IMR-90 (cell line): ENCODE results near the gene BICD1. TPM values are rescaled to one million over a fixed set of nuclear protein-coding genes. Genes with fewer than 3 reads are reported as not detected.

Experiments
- ATAC-seq: fragments of 200-7000 bp; cut with Tn5 transposase; 2 replicates; pipeline ENCODE4 v1.9.1; 2020; ENCODE audit warnings: low read depth, mild to moderate bottlenecking, moderate library complexity
- BruUV-seq: library from RNA; stranded (reverse); fragments of 400-500 nt; replicated peaks from 2 replicates; lab custom pipeline; 2021; lab: Mats Ljungman, UMichigan
- CTCF ChIA-PET: fragments of 300-600 bp; formaldehyde crosslinking; extraction: SDS; loops from one replicate; lab custom pipeline; 2021; ENCODE audit warnings: antibody characterized with exemption; lab: Yijun Ruan, JAX
- POLR2A ChIA-PET: fragments of 300-600 bp; sonication (Branson Sonifier 250); formaldehyde crosslinking; loops from one replicate; lab custom pipeline; 2022; ENCODE audit warnings: antibody characterized with exemption; ENCODE audit not compliant: unreplicated experiment; lab: Charles Lee
- DNase-seq: peaks from one replicate; pipeline ENCODE4 v3.0.0; 2013
- H2AFZ ChIP-seq: replicated peaks from 2 replicates; pipeline ENCODE3; 2013; ENCODE audit warnings: low read length, mild to moderate bottlenecking; ENCODE audit not compliant: poor library complexity
- H2AK5ac ChIP-seq: 2 replicates; pipeline ENCODE4 v1.6.1; 2013; ENCODE audit warnings: low read depth, low read length, inconsistent platforms
- H2AK9ac ChIP-seq: replicated peaks from 2 replicates; pipeline ENCODE3; 2013; ENCODE audit warnings: mild to moderate bottlenecking, low read depth, low read length, moderate library complexity; ENCODE audit not compliant: poor library complexity
- H2BK120ac ChIP-seq: 2 replicates; pipeline ENCODE4 v1.6.1; 2013; ENCODE audit warnings: low read depth, low read length, inconsistent platforms
- H2BK15ac ChIP-seq: 3 replicates; pipeline ENCODE4 v1.6.1; 2013; ENCODE audit warnings: low read depth, low read length, inconsistent platforms
- H2BK20ac ChIP-seq: 2 replicates; pipeline ENCODE4 v1.6.1; 2013; ENCODE audit warnings: low read depth, mild to moderate bottlenecking, inconsistent platforms, low read length, moderate library complexity
- H2BK5ac ChIP-seq: 2 replicates; pipeline ENCODE4 v1.6.1; 2013; ENCODE audit warnings: mild to moderate bottlenecking, low read depth, low read length, inconsistent platforms; ENCODE audit not compliant: poor library complexity, severe bottlenecking
- H3K14ac ChIP-seq: replicated peaks from 2 replicates; pipeline ENCODE4 v1.6.1; 2013; ENCODE audit warnings: low read depth, low read length, inconsistent platforms
- H3K18ac ChIP-seq: 2 replicates; pipeline ENCODE4 v1.6.1; 2013; ENCODE audit warnings: low read depth, low read length, control low read depth
- H3K23ac ChIP-seq: 2 replicates; pipeline ENCODE4 v1.6.1; 2013; ENCODE audit warnings: low read depth, low read length, inconsistent platforms
- H3K27ac ChIP-seq: 2 replicates; pipeline ENCODE4 v1.5.1; 2013; ENCODE audit warnings: mild to moderate bottlenecking, control low read depth, low read length; ENCODE audit not compliant: insufficient read depth
- H3K27me3 ChIP-seq: 2 replicates; pipeline ENCODE4 v1.6.1; 2013; ENCODE audit warnings: low read length; ENCODE audit not compliant: control insufficient read depth, insufficient read depth
- H3K36me3 ChIP-seq: 2 replicates; pipeline ENCODE4 v1.6.1; 2013; ENCODE audit warnings: low read length, mixed read lengths; ENCODE audit not compliant: control insufficient read depth, insufficient read depth
- H3K4ac ChIP-seq: 2 replicates; pipeline ENCODE4 v1.6.1; 2013; ENCODE audit warnings: low read depth, low read length, inconsistent platforms
- H3K4me1 ChIP-seq: 2 replicates; pipeline ENCODE4 v1.6.1; 2013; ENCODE audit warnings: low read length, mixed read lengths; ENCODE audit not compliant: control insufficient read depth, insufficient read depth
- H3K4me2 ChIP-seq: 2 replicates; pipeline ENCODE4 v1.6.1; 2013; ENCODE audit warnings: low read depth, mild to moderate bottlenecking, control low read depth, low read length, moderate library complexity
- H3K4me3 ChIP-seq: 2 replicates; pipeline ENCODE4 v1.5.1; 2013; ENCODE audit warnings: low read depth, mild to moderate bottlenecking, control low read depth, low read length, moderate library complexity; ENCODE audit not compliant: insufficient read depth
- H3K56ac ChIP-seq: 2 replicates; pipeline ENCODE4 v1.6.1; 2013; ENCODE audit warnings: low read length, inconsistent platforms; ENCODE audit not compliant: insufficient read depth; ENCODE audit errors: extremely low read depth
- H3K79me1 ChIP-seq, 2 experiments: 2 replicates each; pipeline ENCODE4 v1.6.1; 2013; ENCODE audit warnings: low read length in 2 of 2, inconsistent platforms in 1 of 2, low read depth in 1 of 2
- H3K9ac ChIP-seq: 2 replicates; pipeline ENCODE4 v1.6.1; 2013; ENCODE audit warnings: low read depth, low read length, control low read depth
- H3K9me1 ChIP-seq: 2 replicates; pipeline ENCODE4 v1.6.1; 2013; ENCODE audit warnings: low read length, inconsistent platforms; ENCODE audit not compliant: insufficient read depth
- H3K9me3 ChIP-seq: 2 replicates; pipeline ENCODE4 v1.6.1; 2013; ENCODE audit warnings: low read length; ENCODE audit not compliant: control insufficient read depth, insufficient read depth
- H4K20me1 ChIP-seq: 2 replicates; pipeline ENCODE4 v1.6.1; 2013; ENCODE audit warnings: low read length, inconsistent platforms; ENCODE audit not compliant: insufficient read depth
- H4K5ac ChIP-seq: 2 replicates; pipeline ENCODE4 v1.6.1; 2013; ENCODE audit warnings: mild to moderate bottlenecking, low read depth, low read length, control low read depth
- H4K8ac ChIP-seq, 2 experiments: 2 replicates each; pipeline ENCODE4 v1.6.1; 2013; ENCODE audit warnings: low read depth in 2 of 2, low read length in 2 of 2, control low read depth in 1 of 2, inconsistent platforms in 1 of 2
- H4K91ac ChIP-seq: 2 replicates; pipeline ENCODE4 v1.6.1; 2013; ENCODE audit warnings: low read depth, low read length, inconsistent platforms; ENCODE audit not compliant: insufficient read depth
- BHLHE40 ChIP-seq: fragments of 150-350 bp; IDR thresholded peaks from 2 replicates; pipeline ENCODE4 v1.6.1; 2016; ENCODE audit warnings: mild to moderate bottlenecking, low read depth, low read length
- CEBPB ChIP-seq: IDR thresholded peaks from 2 replicates; pipeline ENCODE4 v1.6.1; 2012; ENCODE audit warnings: low read depth, low read length, improper control_type of control experiment
- CHD1 ChIP-seq: IDR thresholded peaks from 2 replicates; pipeline ENCODE4 v1.6.1; 2012; ENCODE audit warnings: low read depth, low read length, improper control_type of control experiment
- CTCF ChIP-seq: conservative IDR thresholded peaks from 2 replicates; pipeline ENCODE4 v1.5.1; 2012; ENCODE audit warnings: mild to moderate bottlenecking, low read depth, low read length, improper control_type of control experiment
- FOS ChIP-seq: fragments of 150-350 bp; IDR thresholded peaks from 2 replicates; pipeline ENCODE4 v1.6.1; 2016; ENCODE audit warnings: low read depth, low read length
- MAZ ChIP-seq: IDR thresholded peaks from 2 replicates; pipeline ENCODE4 v1.6.1; 2012; ENCODE audit warnings: low read depth, mild to moderate bottlenecking, low read length, improper control_type of control experiment, moderate library complexity, borderline replicate concordance
- POLR2A ChIP-seq: IDR thresholded peaks from 2 replicates; pipeline ENCODE4 v1.6.1; 2012; ENCODE audit warnings: mild to moderate bottlenecking, low read depth, low read length
- RAD21 ChIP-seq: IDR thresholded peaks from 2 replicates; pipeline ENCODE4 v1.6.1; 2012; ENCODE audit warnings: low read length, improper control_type of control experiment
- USF2 ChIP-seq: fragments of 150-350 bp; IDR thresholded peaks from 2 replicates; pipeline ENCODE4 v1.6.1; 2017; ENCODE audit warnings: mild to moderate bottlenecking, antibody characterized with exemption, low read length, low read depth
- whole genome bisulfite sequencing, 2 experiments: methylation state at CpG; one replicate each; pipeline versions ENCODE4 v1.1.5 to v1.1.7; 2013; ENCODE audit warnings: missing lambda C conversion rate in 2 of 2; ENCODE audit not compliant: insufficient read length in 1 of 2; ENCODE audit errors: extremely low coverage in 2 of 2; 5-methylcytosine and 5-hydroxymethylcytosine counted together
- dilution Hi-C: fragments of 300-500 bp; cut with HindIII; formaldehyde crosslinking; loops from one replicate; pipeline ENCODE4 v1.14.3; 2018; ENCODE audit warnings: low sequenced_read_pairs; ENCODE audit not compliant: unreplicated experiment
- in situ Hi-C: fragments of 300-500 bp; cut with MboI; formaldehyde crosslinking; loops from 3 replicates; pipeline ENCODE4 v1.14.3; 2019; ENCODE audit warnings: low sequenced_read_pairs, inconsistent platforms, mixed read lengths
- intact Hi-C: fragments of 100-400 bp; cut with micrococcal nuclease; formaldehyde crosslinking; loops from 2 replicates; pipeline ENCODE4 v1.10.0; 2022
- polyA plus RNA-seq, 3 experiments: library from polyadenylated mRNA; depleted of rRNA; stranded (reverse); fragments of >200 nt; gene quantifications; 2 replicates each; pipeline ENCODE4 v1.2.3, GENCODE V29; 2012; ENCODE audit warnings: low replicate concordance in 1 of 3
- total RNA-seq: library from RNA; depleted of rRNA; stranded (reverse); fragments of >200 nt; gene quantifications from 2 replicates; pipeline ENCODE4 v1.2.3, GENCODE V29; 2012

BICD1 gene
- total and polyA plus RNA-seq, 2 of the 4 experiments (the other 2 are of a cell fraction), result 17.2 to 21.8 TPM

- Histone ChIP-seq H2AK5ac (no peak overlapping the region), H2AFZ (no peak overlapping the region), H4K20me1 (no peaks in the 10 kb centered on the region), H3K4me2 (no peak overlapping the region), H3K4me3 (no peak overlapping the region), H3K14ac (no peak overlapping the region), H3K23ac (no peak overlapping the region), H3K9ac (no peak overlapping the region), H4K5ac (no peak overlapping the region), H4K91ac (no peak overlapping the region), H3K4me1 (peaks cover 4% of the 10 kb centered on the region; the same call in 1 of the 2 replicates), H3K36me3 (peaks cover 4% of the 10 kb centered on the region; the same call in 1 of the 2 replicates), H3K79me1 (peaks cover 12 to 17% of the 10 kb centered on the region in 2 experiments; a peak in 3 of 4 replicates), H3K18ac (no peak overlapping the region), H3K9me1 (no peaks in the 10 kb centered on the region), H4K8ac (no peak overlapping the region), H3K27ac (no peak overlapping the region), H2BK15ac (no peak overlapping the region), H2AK9ac (no peak overlapping the region), H3K56ac (no peak overlapping the region), H2BK5ac (no peak overlapping the region), H2BK20ac (no peak overlapping the region), H2BK120ac (no peak overlapping the region), H3K27me3 (no peaks in the 10 kb centered on the region), H3K9me3 (no peaks in the 10 kb centered on the region), H3K4ac (no peak overlapping the region)
- POLR2A ChIA-PET, result no interaction called here
- BruUV-seq, result no TSS peak
- DNase-seq (no peak), ATAC-seq (no peak)
- intact Hi-C loops (no loop called here), in situ Hi-C loops (no loop called here), dilution Hi-C loops (no loop called here)
- CTCF ChIA-PET, result interaction anchor here (0.6 kb wide), 1 partner anchor 254 kb away, joined by 4 read pairs; no protein-coding TSS in a partner anchor
- TF ChIP-seq CEBPB (no peak), USF2 (no peak), MAZ (no peak), RAD21 (no peak), CTCF (no peak), BHLHE40 (no peak), FOS (no peak), POLR2A (no peak), CHD1 (no peak)
- no CpG with 5 or more reads among the region's 6 CpGs for WGBS, 2 experiments
Measured at GRCh38 chr12:32293808-32294419, 187.3 kb downstream of the BICD1 start.
